ENCODE measurements around the gene SLIT3.

The SLIT3 gene

DNA sequence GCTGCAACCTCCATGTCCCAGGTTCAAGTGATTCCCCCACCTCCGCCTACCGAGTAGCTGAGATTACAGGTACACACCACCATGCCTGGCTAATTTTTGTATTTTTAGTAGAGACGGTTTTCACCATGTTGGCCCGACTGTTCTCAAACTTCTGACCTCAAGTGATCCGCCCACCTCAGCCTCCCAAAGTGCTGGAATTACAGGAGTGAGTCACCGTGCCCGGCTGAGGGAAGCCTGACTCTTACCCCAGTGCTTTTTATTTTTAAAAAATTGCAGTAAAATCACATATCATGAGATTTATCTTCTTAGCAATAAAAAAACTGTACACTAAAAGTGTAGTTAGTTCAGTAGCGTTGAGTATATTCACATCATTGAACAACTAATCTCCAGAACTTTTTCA, 105.3 kb downstream of the SLIT3 start:
- H3K27me3 ChIP-seq (ENCODE audit: control insufficient read depth, low read length): no peaks in the 10 kb centered on the region
- no peak overlapping the region for H3K4me2 ChIP-seq (ENCODE audit: low read length)
- H3K9me2 ChIP-seq (replicated peaks; ENCODE audit: control insufficient read depth, low read length): no peaks in the 10 kb centered on the region
- no peaks in the 10 kb centered on the region for H3K79me2 ChIP-seq (ENCODE audit: control insufficient read depth, low read length)
- peaks cover 6% of the 10 kb centered on the region for H3K4me1 ChIP-seq (ENCODE audit: control insufficient read depth, low read length)
- H3F3A ChIP-seq (ENCODE audit: control insufficient read depth, insufficient read depth): no peaks in the 10 kb centered on the region
- H3K27ac ChIP-seq (ENCODE audit: low read depth, low read length): no peak overlapping the region
- TF ChIP-seq, protein P1, sequence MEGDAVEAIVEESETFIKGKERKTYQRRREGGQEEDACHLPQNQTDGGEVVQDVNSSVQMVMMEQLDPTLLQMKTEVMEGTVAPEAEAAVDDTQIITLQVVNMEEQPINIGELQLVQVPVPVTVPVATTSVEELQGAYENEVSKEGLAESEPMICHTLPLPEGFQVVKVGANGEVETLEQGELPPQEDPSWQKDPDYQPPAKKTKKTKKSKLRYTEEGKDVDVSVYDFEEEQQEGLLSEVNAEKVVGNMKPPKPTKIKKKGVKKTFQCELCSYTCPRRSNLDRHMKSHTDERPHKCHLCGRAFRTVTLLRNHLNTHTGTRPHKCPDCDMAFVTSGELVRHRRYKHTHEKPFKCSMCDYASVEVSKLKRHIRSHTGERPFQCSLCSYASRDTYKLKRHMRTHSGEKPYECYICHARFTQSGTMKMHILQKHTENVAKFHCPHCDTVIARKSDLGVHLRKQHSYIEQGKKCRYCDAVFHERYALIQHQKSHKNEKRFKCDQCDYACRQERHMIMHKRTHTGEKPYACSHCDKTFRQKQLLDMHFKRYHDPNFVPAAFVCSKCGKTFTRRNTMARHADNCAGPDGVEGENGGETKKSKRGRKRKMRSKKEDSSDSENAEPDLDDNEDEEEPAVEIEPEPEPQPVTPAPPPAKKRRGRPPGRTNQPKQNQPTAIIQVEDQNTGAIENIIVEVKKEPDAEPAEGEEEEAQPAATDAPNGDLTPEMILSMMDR (IDR thresholded peaks at IDR 0.05; ENCODE audit: low read depth, low read length, poor library complexity, severe bottlenecking): no peak
- TF ChIP-seq EZH2phosphoT487 (IDR thresholded peaks at IDR 0.05; ENCODE audit: borderline replicate concordance, low read length): no peak
- no peak overlapping the region for H3K4me3 ChIP-seq (ENCODE audit: low read length)
- no peaks in the 10 kb centered on the region for H4K20me1 ChIP-seq (ENCODE audit: control insufficient read depth, insufficient read depth, low read depth, low read length)
- H3K36me3 ChIP-seq (ENCODE audit: control insufficient read depth, low read length): no peaks in the 10 kb centered on the region
- H3K9me3 ChIP-seq (ENCODE audit: control insufficient read depth, insufficient read depth, low read length): no peaks in the 10 kb centered on the region

DNA sequence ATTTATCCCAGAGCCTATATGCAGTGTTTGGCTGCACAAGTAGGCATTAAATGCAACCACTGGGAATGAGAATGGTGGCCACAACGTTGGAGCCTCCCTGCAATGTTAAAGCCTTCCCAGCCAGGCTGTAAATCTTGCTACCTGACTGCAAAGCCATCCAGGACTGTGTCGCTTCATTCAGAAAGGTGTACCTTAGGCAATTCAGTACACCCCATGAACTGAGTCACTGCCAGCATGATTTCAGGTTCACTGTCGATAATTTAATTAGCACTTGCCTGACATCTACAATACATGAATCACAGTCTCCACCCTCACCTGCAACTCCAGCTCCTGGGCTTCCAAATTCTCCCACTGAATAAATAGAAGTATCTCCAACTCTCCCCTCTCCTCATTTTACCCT, 108.4 kb downstream of the SLIT3 start:
- no peak overlapping the region for H3K27ac ChIP-seq (ENCODE audit: low read depth, low read length)
- TF ChIP-seq, protein P1 (IDR thresholded peaks at IDR 0.05; ENCODE audit: low read depth, low read length, poor library complexity, severe bottlenecking): no peak

DNA sequence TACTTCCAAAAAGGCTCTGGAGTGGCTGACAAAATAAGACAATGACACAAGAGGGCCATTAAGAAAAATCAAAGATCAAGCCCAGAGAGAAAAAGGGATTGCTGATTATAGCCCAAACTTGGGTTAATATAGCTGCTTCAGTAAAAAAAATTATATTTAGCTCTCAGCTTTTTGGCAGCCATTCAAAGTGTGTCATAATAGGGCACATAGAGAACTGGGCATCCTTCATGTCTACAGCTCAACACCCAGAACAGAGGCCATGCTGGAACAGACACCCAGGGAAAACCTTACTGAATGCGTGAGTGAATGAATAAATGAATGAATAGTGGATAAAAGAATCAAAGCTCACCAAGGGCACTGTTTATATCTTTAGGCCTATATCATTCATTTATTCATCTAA, 110.1 kb downstream of the SLIT3 start:
- TF ChIP-seq, protein P1 (IDR thresholded peaks at IDR 0.05; ENCODE audit: low read depth, low read length, poor library complexity, severe bottlenecking): no peak
- TF ChIP-seq EZH2phosphoT487 (IDR thresholded peaks at IDR 0.05; ENCODE audit: borderline replicate concordance, low read length): no peak

More for the DNA sequence above, 108.4 kb downstream of the SLIT3 start:
- Histone ChIP-seq H3K4me1 (ENCODE audit: control insufficient read depth, low read length) (no peaks in the 10 kb centered on the region), H3K27me3 (ENCODE audit: control insufficient read depth, low read length) (no peaks in the 10 kb centered on the region; the same call in 1 of the 2 replicates), H3K9me2 (replicated peaks; ENCODE audit: control insufficient read depth, low read length) (no peaks in the 10 kb centered on the region), H3K4me3 (ENCODE audit: low read length) (no peak overlapping the region), H4K20me1 (ENCODE audit: control insufficient read depth, insufficient read depth, low read depth, low read length) (no peaks in the 10 kb centered on the region), H3K4me2 (ENCODE audit: low read length) (no peak overlapping the region), H3K9me3 (ENCODE audit: control insufficient read depth, insufficient read depth, low read length) (no peaks in the 10 kb centered on the region), H3K79me2 (ENCODE audit: control insufficient read depth, low read length) (no peaks in the 10 kb centered on the region), H3K36me3 (ENCODE audit: control insufficient read depth, low read length) (no peaks in the 10 kb centered on the region), H3F3A (ENCODE audit: control insufficient read depth, insufficient read depth) (no peaks in the 10 kb centered on the region)

DNA sequence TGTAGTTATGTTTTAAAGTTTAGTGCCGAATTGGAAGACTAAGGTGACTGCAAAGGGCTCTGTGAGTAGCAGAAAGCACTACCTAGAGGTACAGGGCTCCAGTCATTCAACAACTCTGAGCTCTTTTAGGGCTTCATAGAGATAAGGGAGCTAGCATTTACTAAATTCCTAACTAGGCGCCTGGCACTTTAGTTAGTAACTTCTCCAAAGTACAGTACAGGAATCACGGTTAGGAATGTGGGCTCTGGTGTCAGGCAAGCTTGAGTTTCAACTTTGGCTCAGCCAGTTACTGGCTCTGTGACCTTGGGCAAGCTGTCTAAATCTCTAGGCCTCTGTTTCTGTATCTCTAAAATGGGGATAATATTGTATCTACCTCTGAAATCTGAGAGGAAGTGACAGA, 115.3 kb downstream of the SLIT3 start:
- Histone ChIP-seq H3K27me3 (ENCODE audit: control insufficient read depth, low read length) (no peaks in the 10 kb centered on the region; the same call in 1 of the 2 replicates), H3K4me3 (ENCODE audit: low read length) (no peak overlapping the region), H3K4me2 (ENCODE audit: low read length) (no peak overlapping the region), H3K9me3 (ENCODE audit: control insufficient read depth, insufficient read depth, low read length) (no peaks in the 10 kb centered on the region), H3K27ac (ENCODE audit: low read depth, low read length) (no peak overlapping the region), H3K4me1 (ENCODE audit: control insufficient read depth, low read length) (no peaks in the 10 kb centered on the region), H3K79me2 (ENCODE audit: control insufficient read depth, low read length) (no peaks in the 10 kb centered on the region), H4K20me1 (ENCODE audit: control insufficient read depth, insufficient read depth, low read depth, low read length) (no peaks in the 10 kb centered on the region), H3K9me2 (replicated peaks; ENCODE audit: control insufficient read depth, low read length) (no peaks in the 10 kb centered on the region), H3F3A (ENCODE audit: control insufficient read depth, insufficient read depth) (no peaks in the 10 kb centered on the region), H3K36me3 (ENCODE audit: control insufficient read depth, low read length) (no peaks in the 10 kb centered on the region)
- TF ChIP-seq, protein P1 (IDR thresholded peaks at IDR 0.05; ENCODE audit: low read depth, low read length, poor library complexity, severe bottlenecking): no peak

More for the DNA sequence above, 110.1 kb downstream of the SLIT3 start:
- H3K4me1 ChIP-seq (ENCODE audit: control insufficient read depth, low read length): no peaks in the 10 kb centered on the region
- H3K27ac ChIP-seq (ENCODE audit: low read depth, low read length): no peak overlapping the region
- H3K36me3 ChIP-seq (ENCODE audit: control insufficient read depth, low read length): no peaks in the 10 kb centered on the region
- H3K4me3 ChIP-seq (ENCODE audit: low read length): no peak overlapping the region
- no peaks in the 10 kb centered on the region; the same call in 1 of the 2 replicates for H3K27me3 ChIP-seq (ENCODE audit: control insufficient read depth, low read length)
- H4K20me1 ChIP-seq (ENCODE audit: control insufficient read depth, insufficient read depth, low read depth, low read length): no peaks in the 10 kb centered on the region
- no peak overlapping the region for H3K4me2 ChIP-seq (ENCODE audit: low read length)
- H3F3A ChIP-seq (ENCODE audit: control insufficient read depth, insufficient read depth): no peaks in the 10 kb centered on the region
- H3K9me2 ChIP-seq (replicated peaks; ENCODE audit: control insufficient read depth, low read length): no peaks in the 10 kb centered on the region
- no peaks in the 10 kb centered on the region for H3K79me2 ChIP-seq (ENCODE audit: control insufficient read depth, low read length)
- no peaks in the 10 kb centered on the region for H3K9me3 ChIP-seq (ENCODE audit: control insufficient read depth, insufficient read depth, low read length)

Data from DOHH2 (cell line).